OCI-LY7 (cell line): ENCODE data around the gene C1orf210. TPM values are rescaled to one million over a fixed set of nuclear protein-coding genes. Genes with fewer than 3 reads are reported as not detected.

Source experiments
- BruUV-seq: library from RNA; stranded (reverse); fragments of 400-500 nt; replicated peaks from 2 replicates; lab custom pipeline; 2021; lab: Mats Ljungman, UMichigan
- CTCF ChIA-PET: fragments of 300-600 bp; sonication (Branson Sonifier 250); formaldehyde crosslinking; loops from one replicate; lab custom pipeline; 2022; ENCODE audit warnings: antibody characterized with exemption; ENCODE audit not compliant: unreplicated experiment; lab: Charles Lee
- POLR2A ChIA-PET: fragments of 300-600 bp; sonication (Branson Sonifier 250); formaldehyde crosslinking; loops from one replicate; lab custom pipeline; 2022; ENCODE audit warnings: antibody characterized with exemption; lab: Charles Lee
- DNase-seq: peaks from one replicate; pipeline ENCODE4 v3.0.0-alpha.2; 2015; ENCODE audit warnings: low spot score
- H2AFZ ChIP-seq: fragments of 200-600 bp; sonication (generic), shearing (Covaris generic); 2 replicates; pipeline ENCODE4 v1.6.1; 2014; ENCODE audit warnings: mild to moderate bottlenecking, antibody characterized with exemption, low read length, moderate library complexity
- H3K27ac ChIP-seq: fragments of 200-600 bp; sonication (generic); 2 replicates; pipeline ENCODE4 v1.5.1; 2014; ENCODE audit warnings: mixed run types, low read depth, mild to moderate bottlenecking, moderate library complexity, low read length, inconsistent platforms; ENCODE audit not compliant: poor library complexity, severe bottlenecking
- H3K36me3 ChIP-seq: fragments of 200-600 bp; sonication (generic); 2 replicates; pipeline ENCODE4 v1.6.1; 2014; ENCODE audit warnings: mild to moderate bottlenecking, antibody characterized with exemption, low read length, moderate library complexity, mixed read lengths; ENCODE audit not compliant: insufficient read depth
- H3K4me1 ChIP-seq: fragments of 200-600 bp; sonication (generic); 2 replicates; pipeline ENCODE4 v1.5.1; 2014; ENCODE audit warnings: mild to moderate bottlenecking, low read length; ENCODE audit not compliant: insufficient read depth, poor library complexity, severe bottlenecking
- H3K4me2 ChIP-seq: fragments of 200-600 bp; sonication (generic); 2 replicates; pipeline ENCODE4 v1.6.1; 2014; ENCODE audit warnings: mild to moderate bottlenecking, low read length
- H3K4me3 ChIP-seq: fragments of 200-600 bp; sonication (generic); 2 replicates; pipeline ENCODE4 v1.5.1; 2014; ENCODE audit warnings: mild to moderate bottlenecking, low read depth, low read length; ENCODE audit not compliant: poor library complexity, severe bottlenecking
- H3K79me2 ChIP-seq: fragments of 200-600 bp; sonication (generic); 2 replicates; pipeline ENCODE4 v1.6.1; 2016; ENCODE audit warnings: low read depth, mild to moderate bottlenecking, low read length, moderate library complexity, mixed read lengths; ENCODE audit not compliant: insufficient read depth
- H3K9me2 ChIP-seq: fragments of 200-600 bp; sonication (generic); 2 replicates; pipeline ENCODE4 v1.6.1; 2016; ENCODE audit warnings: mild to moderate bottlenecking, low read length, mixed read lengths; ENCODE audit not compliant: insufficient read depth
- H3K9me3 ChIP-seq: fragments of 200-600 bp; sonication (generic); 2 replicates; pipeline ENCODE4 v1.6.1; 2014; ENCODE audit warnings: mild to moderate bottlenecking, mixed run types, low read length, mixed read lengths
- H4K20me1 ChIP-seq: fragments of 200-600 bp; sonication (generic); 2 replicates; pipeline ENCODE4 v1.6.1; 2014; ENCODE audit warnings: mild to moderate bottlenecking, antibody characterized with exemption, low read length, moderate library complexity, mixed read lengths; ENCODE audit not compliant: insufficient read depth
- EZH2phosphoT487 ChIP-seq: fragments of 200-600 bp; sonication (generic); IDR thresholded peaks from 2 replicates; pipeline ENCODE4 v1.6.1; 2018; ENCODE audit warnings: low read depth, borderline replicate concordance, mild to moderate bottlenecking, mixed run types, antibody characterized with exemption, low read length, moderate library complexity, mixed read lengths
- intact Hi-C: fragments of 100-400 bp; cut with micrococcal nuclease; formaldehyde crosslinking; loops from one replicate; pipeline ENCODE4 v1.10.0; 2022; ENCODE audit not compliant: unreplicated experiment
- total RNA-seq, 2 experiments: library from RNA; depleted of rRNA in 1 of 2; stranded (reverse); fragments of >200 nt in 1 of 2; shearing (Covaris generic) in 1 of 2; gene quantifications; 2 replicates each; pipeline ENCODE4 v1.2.3, GENCODE V29; 2014 to 2022
- TF ChIP-seq, protein P1 (sequence below): fragments of 200-600 bp; sonication (generic); conservative IDR thresholded peaks from 2 replicates; pipeline ENCODE4 v1.5.1; 2014; ENCODE audit warnings: mild to moderate bottlenecking, antibody characterized with exemption, low read length, moderate library complexity, mixed read lengths

Gene C1orf210
- total RNA-seq, 2 experiments from 2014 or later = not detected

DNA sequence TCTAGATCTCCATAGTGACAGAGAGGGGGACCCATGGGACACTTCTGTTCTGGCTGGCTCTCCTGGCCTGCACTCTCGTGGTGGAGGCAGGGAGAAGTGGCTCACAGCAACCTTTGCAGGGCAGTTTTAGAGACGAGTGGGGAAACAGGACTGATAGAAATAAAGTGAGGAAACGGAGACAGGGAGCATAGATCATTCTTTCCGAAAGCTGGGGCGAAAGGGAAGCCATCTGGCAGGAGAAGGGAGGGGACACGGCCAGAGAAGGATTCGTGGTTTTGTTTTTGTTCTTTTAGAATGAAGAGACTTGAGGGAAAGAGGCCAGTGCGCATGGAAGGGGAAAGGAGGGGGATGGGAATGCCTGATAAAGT, 18.9 kb upstream of the C1orf210 start:
- H4K20me1 ChIP-seq = no peaks in the 10 kb centered on the region
- H3K4me1 ChIP-seq = peaks cover 13% of the 10 kb centered on the region
- no peaks in the 10 kb centered on the region for H3K79me2 ChIP-seq
- no peaks in the 10 kb centered on the region for H3K36me3 ChIP-seq
- ChIA-PET CTCF (no interaction called here), POLR2A (interaction anchor here (0.6 kb wide), 1 partner anchor 781 kb away, joined by 3 read pairs; no protein-coding TSS in a partner anchor)
- H3K9me3 ChIP-seq = no peaks in the 10 kb centered on the region
- intact Hi-C loops = no loop called here
- no TSS peak for BruUV-seq
- no peaks in the 10 kb centered on the region for H3K9me2 ChIP-seq
- H3K4me3 ChIP-seq = no peak overlapping the region
- H3K4me2 ChIP-seq = no peak overlapping the region
- DNase-seq = no peak
- H2AFZ ChIP-seq = no peak overlapping the region
- no peak overlapping the region for H3K27ac ChIP-seq
- TF ChIP-seq, protein P1, sequence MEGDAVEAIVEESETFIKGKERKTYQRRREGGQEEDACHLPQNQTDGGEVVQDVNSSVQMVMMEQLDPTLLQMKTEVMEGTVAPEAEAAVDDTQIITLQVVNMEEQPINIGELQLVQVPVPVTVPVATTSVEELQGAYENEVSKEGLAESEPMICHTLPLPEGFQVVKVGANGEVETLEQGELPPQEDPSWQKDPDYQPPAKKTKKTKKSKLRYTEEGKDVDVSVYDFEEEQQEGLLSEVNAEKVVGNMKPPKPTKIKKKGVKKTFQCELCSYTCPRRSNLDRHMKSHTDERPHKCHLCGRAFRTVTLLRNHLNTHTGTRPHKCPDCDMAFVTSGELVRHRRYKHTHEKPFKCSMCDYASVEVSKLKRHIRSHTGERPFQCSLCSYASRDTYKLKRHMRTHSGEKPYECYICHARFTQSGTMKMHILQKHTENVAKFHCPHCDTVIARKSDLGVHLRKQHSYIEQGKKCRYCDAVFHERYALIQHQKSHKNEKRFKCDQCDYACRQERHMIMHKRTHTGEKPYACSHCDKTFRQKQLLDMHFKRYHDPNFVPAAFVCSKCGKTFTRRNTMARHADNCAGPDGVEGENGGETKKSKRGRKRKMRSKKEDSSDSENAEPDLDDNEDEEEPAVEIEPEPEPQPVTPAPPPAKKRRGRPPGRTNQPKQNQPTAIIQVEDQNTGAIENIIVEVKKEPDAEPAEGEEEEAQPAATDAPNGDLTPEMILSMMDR = no peak
- TF ChIP-seq EZH2phosphoT487 = no peak

DNA sequence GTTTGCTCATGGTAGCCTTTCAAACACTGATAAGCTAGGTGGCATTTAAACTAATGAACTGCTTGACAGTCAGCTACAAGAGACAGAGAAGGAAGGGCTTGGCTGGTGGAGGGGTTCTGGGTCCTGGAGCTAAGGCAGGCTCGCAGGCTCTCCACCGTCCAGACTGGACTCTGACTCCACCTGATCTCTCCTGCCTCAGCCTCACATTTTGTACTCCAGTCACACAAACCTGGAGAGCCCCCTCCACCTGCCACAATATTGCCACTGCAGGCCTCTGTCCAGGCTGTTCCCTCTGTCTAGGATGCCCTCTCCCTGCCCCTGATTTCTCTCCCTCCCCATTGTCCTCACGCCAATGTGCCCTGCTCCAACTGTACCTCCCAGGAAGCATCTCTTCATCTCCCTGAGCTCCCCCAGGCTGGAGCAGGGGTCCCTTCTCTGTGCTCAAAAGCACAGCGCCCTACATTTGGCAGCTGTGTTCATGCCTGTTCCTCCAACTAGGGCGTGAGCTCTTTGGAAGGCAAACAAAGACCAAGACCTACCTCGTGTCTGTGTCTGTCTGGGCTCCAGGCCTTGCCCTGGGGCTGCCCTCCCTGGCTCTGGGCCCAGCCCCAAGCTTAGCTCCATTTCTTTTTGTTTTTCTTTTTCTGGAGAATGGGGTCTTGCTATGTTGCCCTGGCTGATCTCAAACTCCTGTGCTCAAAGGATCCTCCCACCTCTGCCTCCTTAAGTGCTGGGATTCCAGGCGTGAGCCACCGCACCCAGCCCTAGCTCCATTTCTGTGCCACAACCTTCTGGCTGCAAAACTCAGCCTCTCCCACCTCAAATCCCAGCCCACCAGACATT, 18.3 kb upstream of the C1orf210 start:
- Histone ChIP-seq H3K27ac (no peak overlapping the region), H3K79me2 (no peaks in the 10 kb centered on the region), H2AFZ (no peak overlapping the region), H3K36me3 (no peaks in the 10 kb centered on the region), H3K4me1 (peaks cover 13% of the 10 kb centered on the region), H4K20me1 (no peaks in the 10 kb centered on the region), H3K4me2 (no peak overlapping the region), H3K4me3 (no peak overlapping the region), H3K9me2 (no peaks in the 10 kb centered on the region), H3K9me3 (no peaks in the 10 kb centered on the region)
- ChIA-PET CTCF (interaction anchor here (0.6 kb wide), 1 partner anchor 78 kb away, joined by 3 read pairs; no protein-coding TSS in a partner anchor), POLR2A (interaction anchor here (0.6 kb wide), 1 partner anchor 782 kb away, joined by 3 read pairs; no protein-coding TSS in a partner anchor)
- intact Hi-C loops = no loop called here
- DNase-seq = no peak
- no TSS peak for BruUV-seq
- no peak for TF ChIP-seq EZH2phosphoT487
- TF ChIP-seq, protein P1 = no peak
